GM20000 (cell line): ENCODE measurements around the gene FGD3.

ENCODE experiments used
- DNase-seq: peaks from one replicate; pipeline ENCODE4 v3.0.0; 2012; ENCODE audit warnings: low spot score
- TF ChIP-seq, protein P1 (sequence below): IDR thresholded peaks from 2 replicates; pipeline ENCODE4 v1.5.1; 2012; ENCODE audit warnings: mild to moderate bottlenecking, control low read depth; ENCODE audit errors: extremely low read depth, missing control alignments

The FGD3 gene

GRCh38 chr9:93027750-93028149, 80.4 kb downstream of the FGD3 start:
- TF ChIP-seq, protein P1, sequence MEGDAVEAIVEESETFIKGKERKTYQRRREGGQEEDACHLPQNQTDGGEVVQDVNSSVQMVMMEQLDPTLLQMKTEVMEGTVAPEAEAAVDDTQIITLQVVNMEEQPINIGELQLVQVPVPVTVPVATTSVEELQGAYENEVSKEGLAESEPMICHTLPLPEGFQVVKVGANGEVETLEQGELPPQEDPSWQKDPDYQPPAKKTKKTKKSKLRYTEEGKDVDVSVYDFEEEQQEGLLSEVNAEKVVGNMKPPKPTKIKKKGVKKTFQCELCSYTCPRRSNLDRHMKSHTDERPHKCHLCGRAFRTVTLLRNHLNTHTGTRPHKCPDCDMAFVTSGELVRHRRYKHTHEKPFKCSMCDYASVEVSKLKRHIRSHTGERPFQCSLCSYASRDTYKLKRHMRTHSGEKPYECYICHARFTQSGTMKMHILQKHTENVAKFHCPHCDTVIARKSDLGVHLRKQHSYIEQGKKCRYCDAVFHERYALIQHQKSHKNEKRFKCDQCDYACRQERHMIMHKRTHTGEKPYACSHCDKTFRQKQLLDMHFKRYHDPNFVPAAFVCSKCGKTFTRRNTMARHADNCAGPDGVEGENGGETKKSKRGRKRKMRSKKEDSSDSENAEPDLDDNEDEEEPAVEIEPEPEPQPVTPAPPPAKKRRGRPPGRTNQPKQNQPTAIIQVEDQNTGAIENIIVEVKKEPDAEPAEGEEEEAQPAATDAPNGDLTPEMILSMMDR: no peak
- DNase-seq: peak; percentile 18

- TF ChIP-seq, protein P1: no peak
- peak; percentile 68 for DNase-seq
Measured at GRCh38 chr9:93028448-93029006, 81.2 kb downstream of the FGD3 start.

DNA sequence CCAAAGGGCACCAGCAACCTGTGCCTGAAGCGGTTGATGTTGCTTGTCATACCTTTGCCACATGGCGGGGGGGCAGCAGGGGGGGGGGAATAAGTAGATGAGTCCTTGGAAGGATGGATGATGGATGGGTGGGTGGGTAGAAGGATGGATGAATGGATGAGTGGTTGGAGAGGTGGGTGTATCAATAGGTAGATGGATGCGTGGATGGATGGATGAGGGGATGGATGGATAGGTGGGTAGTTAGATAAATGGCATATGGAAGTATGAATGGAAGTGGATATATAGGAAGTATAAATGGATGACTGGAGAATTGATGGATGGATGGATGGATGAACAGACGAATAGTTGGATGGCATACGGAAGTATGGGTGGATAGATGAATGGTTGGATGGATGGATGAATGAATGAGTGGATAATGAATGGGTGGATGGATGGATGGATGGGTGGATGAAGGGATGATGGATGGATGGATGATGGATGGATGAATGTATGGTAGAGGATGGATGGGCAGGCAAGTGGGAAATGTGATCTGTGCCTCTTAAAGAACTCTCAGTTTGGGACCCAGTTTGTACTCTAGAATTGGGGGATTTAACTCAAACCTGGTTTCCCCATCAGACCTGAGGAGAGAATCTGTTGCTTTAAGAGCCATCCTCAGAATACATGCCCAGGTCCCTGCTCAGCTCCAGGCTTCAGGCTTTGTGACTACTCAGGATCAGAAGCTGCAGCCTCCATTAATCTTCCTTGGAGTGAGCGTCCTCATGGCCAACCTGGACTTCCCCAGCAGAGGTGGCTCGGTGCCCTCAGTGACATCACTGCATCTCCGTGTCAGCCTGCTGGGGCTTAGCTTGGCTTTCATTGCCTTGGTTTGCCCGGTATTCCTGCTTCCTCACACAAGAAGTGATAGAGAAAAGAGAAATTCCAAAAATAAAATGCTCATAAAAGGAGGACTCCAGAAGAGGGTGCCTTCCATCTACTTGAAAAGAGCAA, 83.6 kb downstream of the FGD3 start:
- DNase-seq: no peak
- TF ChIP-seq, protein P1: no peak

DNA sequence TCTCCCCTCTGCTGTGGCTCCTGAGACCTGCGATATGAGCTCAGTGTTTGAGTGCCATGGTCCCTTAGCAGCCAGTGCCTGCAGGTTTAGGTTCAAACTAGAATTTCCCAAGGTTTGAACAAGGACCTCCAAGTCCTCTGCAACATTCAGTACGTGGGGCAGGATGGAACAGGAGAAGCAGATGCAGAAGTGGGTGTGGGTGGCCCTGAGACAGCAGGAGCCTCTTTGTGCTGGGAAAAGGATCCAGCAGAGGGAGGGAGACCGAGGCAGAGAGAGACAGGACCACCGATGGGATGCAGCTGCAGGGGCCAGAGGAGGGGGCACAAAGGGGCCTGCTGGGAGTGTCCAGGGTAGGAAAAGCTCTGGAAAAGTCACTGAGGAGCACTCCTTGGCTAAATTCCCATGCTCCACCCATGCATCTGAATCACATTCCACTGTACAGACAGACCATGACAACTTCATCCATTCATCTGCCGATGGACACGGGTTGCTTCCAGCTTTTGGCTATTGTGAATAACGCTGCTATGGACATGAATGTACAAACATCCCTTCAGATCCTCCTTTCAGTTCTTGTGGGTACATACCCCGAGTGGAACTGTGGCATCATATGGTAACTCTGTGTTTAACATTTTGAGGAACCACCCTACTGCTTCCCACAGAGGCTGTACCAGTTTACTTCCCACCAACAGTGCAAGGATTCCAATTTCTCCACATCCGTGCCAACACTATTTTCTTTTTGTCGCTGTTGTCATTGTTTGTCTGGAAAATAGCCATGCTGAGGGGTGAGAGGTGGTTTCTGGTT, 84.5 kb downstream of the FGD3 start:
- no peak for DNase-seq
- TF ChIP-seq, protein P1: no peak

DNA sequence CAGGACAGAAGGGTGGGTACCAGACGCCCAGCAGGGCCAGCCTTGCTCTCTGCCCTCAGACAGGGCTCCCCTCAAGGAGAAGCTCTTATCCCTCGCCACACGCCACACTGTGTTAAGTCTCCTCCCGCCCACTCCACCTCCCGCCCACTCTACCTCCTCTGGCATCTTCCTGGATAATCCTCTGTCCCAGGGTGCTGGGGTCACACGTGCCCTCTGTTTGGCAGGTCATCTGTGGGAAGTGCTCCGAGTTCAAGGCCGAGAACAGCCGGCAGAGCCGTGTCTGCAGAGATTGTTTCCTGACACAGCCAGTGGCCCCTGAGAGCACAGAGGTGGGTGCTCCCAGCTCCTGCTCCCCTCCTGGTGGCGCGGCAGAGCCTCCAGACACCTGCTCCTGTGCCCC, 85.2 kb downstream of the FGD3 start:
- DNase-seq: no peak
- TF ChIP-seq, protein P1: no peak

DNA sequence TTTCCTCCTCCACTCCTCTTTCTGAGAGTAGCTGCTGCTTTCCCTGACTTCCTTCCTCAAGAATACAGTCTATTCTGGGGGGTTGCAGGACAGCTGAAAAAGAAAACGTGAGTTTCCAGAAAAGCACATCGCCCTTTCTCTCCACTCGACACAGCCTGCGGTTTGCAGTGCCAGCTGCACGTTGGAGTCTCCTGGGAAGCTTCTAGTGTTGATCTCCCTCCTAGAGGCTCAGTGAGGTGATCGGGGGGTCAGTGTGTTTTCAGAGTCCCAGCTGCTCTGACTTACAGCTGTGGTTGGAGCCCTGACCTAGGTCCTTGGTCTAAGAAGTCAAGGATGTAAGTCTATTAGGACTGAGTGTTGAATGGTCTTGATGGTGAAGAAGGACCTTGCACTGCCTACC, 86.2 kb downstream of the FGD3 start:
- TF ChIP-seq, protein P1: no peak
- DNase-seq: peak; percentile 20

- TF ChIP-seq, protein P1: no peak
- no peak for DNase-seq
Measured at GRCh38 chr9:93035106-93035660, 87.9 kb downstream of the FGD3 start.
